T-helper 22 cell (primary cell): ENCODE measurements around the gene TMEM178B.

Experiments used
- DNase-seq: peaks from one replicate; pipeline ENCODE4 v3.0.0-alpha.2; 2020; ENCODE audit warnings: low read depth

The TMEM178B gene

DNA sequence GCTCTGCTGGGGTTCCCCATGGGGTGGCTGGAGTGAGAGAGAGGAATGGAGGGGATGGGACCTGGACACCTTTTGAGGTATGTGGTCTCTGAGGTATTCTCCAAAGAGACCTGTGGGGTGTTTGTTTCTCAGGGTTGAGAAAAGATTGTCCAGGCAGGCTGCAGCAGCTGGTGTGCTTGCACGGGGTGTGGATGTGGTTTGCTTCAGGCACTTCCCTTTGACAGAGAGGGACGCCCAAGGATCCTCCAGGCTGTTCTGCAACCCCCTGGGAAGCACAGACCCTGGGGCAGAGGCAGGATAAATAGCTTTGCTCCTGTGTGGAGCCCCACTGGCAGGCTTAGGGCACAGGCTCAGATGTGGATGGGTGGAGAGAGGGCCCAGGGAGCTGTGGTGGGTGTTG is 362.3 kb downstream of the TMEM178B start:
- DNase-seq, result no peak

DNA sequence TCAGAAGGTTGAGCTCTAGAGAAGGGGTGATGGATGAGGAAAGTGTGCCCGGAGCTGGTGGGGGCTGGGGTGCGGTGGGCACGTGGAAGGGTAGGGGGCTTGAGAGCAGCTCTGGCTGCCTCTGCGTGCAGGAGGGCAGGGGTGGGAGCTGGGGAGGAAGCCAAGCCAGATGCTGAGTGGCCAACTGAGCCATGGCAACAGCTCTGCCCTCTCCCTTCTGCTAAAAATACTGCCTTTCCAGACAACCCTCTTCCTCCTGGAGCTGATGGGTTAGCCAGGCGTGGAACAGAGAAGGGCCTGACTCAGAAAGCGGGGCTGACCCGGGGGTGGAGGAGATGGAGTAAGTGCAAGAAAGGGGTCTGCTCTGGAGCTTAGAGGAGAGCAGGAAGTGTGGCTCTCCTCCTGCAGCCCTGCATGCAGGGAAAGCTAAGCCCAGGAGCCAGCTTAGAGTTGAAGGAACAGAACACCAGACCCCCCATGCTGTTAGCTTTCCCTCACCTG is 362.8 kb downstream of the TMEM178B start:
- no peak for DNase-seq

DNA sequence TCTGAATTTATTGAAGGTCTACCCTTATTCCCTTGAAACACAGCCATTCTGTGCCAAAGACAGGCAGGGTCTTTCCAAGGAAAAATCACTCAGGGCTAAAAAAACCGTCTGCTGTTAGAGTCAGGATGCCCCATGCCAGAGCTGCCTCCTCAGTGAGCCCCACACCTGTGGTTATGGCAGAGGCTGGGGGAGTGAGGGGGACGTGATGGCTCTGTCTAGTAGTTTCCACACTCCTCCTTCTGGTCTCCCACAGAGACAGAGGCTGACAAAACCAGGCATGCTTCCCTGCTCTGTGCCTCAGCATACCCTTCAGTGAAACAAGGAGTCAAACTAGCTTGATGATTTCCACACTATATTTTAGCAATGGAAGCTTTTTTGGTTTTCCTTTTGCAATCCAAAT is 365.3 kb downstream of the TMEM178B start:
- no peak for DNase-seq

DNA sequence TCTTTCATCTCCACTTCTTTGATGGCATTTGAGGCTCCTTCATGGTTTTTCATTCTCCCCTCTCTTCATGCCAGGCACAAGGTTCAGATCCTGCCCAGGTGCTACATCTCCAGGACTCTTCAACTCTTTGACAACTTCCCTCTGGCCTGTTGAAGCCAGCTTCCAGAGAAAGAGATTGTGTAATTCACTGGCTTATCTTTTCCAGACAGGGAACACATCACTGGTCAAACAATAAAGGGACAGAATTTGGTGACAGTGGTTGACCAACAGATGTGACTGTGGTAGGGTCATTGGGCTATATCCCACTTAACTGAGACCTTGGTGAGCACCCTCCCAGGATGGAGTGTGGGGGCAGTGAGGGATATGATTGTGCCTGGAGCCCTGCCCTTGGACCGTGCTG is 365.9 kb downstream of the TMEM178B start:
- no peak for DNase-seq

DNA sequence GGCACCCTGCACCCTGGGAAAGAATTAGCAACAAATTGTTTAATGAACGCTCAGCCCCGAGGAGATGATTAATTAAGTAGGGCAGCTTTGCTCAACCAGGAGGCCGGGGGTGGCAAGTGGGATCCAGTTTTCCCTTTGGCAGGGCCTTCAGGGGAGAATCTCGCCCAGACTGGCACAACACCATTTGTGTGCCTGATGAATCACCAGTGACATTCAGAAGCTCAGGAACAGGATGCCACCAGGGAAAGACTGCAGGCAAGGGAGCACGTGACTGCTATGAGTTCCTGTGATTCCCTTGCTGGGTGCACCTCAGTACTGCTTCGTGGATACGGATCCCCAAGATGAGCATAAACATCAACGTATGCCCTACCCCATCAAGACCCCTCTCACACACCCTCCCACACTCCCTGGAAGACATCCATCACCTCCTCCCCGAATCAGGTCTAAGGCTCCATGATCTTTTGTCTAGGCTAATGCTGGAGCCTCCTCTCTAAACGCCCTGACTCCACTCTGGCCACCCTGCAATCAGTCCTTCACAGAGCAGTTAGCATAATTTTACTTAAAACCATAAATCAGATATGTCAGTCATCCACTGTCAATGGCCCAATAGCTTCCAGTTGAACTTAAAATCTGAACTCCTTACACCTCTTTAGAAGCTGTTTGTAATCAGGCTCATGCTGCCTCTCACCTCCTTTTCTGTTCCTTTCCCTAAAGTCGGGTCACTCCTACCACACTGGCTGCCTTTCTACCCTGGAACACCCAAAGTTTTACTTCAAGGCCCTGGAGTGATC is 368.2 kb downstream of the TMEM178B start:
- no peak for DNase-seq

DNA sequence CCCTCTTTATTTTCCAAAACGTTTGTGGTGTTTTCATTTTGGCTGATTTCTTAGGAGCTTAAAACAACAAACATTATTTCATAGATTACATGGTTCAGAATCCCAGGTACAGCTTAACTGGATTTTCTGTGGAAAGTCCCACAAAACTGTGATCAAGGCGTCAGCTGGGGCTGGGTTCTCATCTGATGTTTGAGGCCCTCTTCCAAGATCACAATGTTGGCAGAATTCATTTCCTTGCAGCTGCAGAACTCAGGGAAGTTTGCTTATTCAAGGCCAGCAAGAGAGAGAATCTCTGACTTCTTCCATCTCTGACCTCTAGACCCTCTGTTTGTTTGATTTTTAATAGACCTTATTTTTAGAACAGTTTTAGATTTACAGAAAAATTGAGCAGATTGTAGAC is 368.9 kb downstream of the TMEM178B start:
- DNase-seq, result no peak

DNA sequence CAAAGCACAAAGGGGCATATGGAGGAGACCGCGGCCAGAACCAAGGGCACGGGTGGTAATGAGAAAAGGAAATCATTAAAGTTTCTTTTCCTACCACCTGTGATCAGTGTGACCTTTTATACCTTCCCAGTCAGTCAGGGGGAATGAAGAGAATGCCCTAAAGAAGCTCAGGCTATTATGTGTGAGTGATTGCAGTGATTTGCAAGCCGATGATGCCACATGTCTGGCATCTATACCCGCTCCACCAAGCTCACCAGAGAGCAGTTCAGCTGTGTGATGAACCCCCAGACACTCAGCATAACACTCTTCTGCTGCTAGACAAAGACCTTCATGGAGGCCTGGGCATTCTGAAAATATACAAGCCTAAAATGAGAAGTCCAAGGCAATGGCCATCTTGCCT is 371.1 kb downstream of the TMEM178B start:
- DNase-seq, result no peak

DNA sequence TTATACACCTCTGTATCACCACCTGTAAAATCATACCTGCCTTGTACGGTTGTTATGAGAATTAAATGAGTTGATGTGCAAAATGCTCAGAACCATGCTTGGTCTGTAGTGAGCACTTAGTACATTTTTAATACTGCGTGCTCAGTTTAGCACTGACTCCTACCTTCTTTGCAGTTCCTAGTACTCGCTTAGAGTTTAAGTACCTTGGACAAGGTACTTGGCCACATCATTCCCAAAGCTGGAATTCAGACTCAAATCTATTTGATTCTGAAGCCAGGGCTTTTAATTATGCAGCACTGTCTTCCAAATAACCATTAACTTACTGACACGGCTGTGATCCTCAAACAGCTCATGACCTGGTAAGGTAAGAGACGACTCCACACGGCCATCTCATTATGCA is 377.4 kb downstream of the TMEM178B start:
- no peak for DNase-seq

DNA sequence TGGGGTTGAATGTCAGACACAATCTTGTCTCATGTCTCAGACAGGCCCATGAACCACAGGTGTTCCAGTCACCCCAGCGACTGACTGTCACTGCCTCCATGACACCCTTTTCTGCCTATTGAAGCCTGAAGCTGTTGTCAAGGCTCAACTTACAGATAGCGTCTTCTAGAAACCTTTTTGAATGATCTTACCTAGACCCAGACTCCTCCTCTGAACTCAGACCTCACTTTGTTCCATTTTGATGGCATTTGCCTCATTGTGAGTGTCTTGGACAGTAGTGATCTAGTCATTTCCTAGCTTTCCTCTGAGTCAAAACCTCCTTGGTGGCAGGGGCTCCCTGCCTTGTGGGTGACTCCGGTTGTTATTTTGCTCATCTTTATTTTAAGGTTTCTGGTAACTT is 379.0 kb downstream of the TMEM178B start:
- DNase-seq, result no peak

DNA sequence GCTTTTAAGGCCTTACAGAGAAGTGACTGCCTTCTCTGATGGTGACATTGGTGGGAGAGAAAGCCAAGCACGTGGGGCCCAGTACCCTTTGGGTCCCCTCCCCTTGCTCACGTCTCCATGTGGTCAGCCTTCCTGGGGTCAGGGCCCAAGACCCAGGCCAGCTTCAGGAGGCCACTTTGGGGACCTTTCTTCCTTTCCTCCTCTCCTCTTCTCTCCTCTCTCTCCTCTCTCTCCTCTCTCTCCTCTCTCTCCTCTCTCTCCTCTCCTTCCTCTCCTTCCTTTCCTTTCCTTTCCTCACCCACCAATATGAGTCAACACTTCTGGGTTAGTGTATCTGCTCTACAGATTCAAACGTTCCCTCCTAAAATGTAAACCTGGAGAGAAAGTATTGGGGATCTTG is 380.5 kb downstream of the TMEM178B start:
- DNase-seq, result no peak

DNA sequence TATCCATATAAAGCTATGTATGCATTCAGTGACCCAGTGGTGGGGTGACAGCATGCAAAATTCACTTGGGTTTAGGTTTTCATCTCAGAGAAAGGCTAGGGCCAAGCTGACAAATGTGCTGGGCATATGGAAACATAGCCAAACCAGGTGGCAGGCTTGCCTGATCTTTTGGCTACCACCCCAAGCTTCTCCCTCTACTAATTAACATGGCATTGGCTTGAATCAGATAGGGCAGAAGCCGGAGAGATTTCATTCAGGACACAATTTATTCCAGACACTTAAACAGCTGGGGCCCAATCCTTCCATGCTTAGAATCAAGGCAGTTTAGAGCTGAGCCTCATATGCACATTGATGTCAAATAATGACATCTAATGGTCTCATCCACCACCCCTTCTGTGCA is 381.9 kb downstream of the TMEM178B start:
- DNase-seq, result no peak

DNA sequence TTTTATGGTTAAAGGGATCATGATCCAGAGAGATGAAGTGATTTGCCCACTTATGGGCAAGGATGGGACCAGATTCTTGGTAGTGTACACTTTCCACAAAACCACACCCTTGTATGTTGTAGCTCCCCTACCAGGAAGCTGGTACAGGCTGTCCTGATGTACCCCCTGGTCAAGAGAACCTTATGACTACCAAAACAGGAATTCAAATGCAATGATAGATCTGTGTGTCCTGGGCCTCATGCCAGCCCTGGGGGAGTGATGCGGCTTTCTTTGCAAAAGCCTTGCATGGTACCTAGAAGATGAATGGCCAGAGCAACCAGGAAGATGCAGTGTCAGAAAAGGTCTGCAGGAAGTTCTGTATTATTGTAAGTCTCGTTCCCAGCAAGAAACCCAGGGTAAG is 382.4 kb downstream of the TMEM178B start:
- DNase-seq, result no peak

DNA sequence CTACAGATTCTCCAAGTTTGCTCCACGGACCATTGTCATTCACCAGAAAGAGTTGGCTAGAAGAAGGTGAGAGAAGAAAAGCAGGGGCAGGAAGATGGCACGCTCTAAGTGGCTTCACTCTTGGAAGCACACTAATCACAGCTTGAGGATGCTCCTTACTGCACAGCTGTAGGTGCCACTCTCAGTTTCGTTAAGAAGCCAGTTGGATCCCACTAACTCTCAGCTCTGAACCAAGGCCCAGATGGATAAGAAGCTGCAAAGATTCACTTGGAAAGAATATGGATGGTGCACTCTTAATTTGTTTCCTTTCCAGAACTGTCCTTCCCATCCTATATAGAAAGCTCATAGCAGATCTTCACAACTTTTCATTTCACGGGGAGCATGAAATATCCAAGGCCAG is 382.8 kb downstream of the TMEM178B start:
- DNase-seq, result no peak

DNA sequence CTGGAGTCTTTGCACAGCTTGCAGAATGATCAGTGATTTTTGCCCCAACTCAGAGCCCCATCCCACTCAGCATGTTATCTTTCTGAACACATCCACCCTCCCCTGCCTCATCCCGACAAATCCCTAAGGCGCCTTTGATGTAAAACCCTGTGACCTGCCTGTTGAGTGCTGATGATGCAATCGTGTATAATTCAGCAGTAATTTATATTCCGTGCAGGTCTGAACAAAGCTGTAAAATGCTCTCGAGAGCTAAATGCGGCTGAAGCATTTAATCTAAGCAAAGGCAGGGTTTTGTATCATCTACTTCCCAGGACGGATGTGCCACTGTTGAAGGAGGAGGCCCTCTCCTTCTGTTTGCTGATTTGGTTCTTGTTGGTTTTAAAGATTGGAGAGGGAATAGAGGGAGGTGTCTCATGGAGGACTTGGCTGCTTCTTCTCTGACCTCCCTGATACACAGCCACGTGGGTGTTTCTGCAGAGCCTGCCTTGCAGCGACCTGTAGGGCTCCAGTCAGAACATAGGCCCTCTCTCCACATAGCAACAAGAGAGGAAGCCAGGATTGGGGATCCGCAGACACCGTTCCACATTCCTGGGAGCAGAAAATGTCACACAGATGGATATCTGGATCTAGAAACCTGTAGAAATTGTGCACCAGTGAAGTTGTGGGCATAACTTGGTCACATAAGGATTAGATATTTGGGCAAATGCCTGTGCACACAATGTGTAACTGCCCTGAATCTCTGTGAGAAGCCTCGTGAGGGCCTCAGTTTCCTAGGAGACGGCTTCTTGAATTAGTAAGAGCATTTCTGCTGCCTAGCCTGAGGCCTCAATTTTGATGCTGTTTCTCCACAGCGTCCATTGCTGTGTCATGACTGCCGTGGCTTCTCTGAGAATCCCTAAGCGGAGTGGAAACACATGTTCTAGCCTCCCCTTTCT is 387.2 kb downstream of the TMEM178B start:
- DNase-seq, result no peak

DNA sequence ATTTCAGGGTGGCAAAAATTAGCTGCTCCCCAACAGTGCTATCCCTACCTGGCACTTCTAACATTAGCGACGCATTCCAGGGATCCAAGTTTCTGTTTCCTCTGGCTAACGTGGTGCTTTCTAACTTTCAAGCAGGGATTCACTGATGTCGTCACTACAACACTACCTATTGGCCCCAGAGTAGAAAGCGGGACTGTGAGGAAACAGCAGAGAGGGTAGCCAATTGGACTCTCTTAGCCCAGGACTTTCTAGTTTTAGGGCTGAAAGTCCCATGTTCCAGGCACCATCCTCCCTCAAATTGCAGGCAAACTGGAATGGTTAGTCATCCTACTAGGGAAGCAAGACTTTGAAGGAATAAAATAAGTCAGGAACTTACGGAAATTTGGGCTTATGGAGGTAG is 388.1 kb downstream of the TMEM178B start:
- no peak for DNase-seq

DNA sequence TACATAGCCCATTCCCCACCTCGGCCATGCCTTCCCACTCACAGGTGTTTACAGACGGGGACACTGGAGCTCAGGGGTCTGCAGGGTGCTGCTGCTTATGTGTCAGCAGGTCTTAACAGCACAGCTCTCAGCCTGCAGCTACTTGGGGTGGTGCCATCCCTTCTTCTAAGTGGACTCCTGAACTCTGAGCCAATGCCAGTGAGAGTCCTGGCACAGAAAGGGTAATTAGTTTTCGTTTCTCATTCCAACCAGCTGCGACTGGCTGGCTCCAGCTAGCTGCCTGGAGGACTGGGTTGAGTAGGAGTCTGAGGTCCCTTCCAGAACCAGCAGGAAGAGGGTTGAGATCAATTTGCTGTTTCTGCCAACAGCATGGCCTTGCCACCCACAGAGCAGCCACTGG is 389.1 kb downstream of the TMEM178B start:
- DNase-seq, result no peak

DNA sequence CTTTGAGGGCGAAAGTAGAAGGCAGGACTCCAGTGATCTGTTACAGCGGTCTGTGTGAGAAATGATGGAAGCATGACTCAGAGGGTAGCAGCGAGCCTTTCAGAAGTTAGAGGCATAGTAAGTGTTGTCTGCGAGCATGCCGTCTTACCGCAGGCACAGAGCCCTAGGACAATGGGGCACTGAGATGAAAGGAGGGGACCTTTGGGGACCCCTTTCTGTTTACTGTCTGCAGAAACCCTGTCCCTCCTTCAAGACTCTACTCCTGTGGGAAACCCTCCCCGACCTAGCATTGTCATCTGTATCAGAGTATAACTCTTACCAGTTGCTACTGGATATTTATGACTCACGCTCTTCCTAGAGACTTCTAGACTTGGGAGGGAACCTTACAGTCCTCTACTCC is 390.1 kb downstream of the TMEM178B start:
- no peak for DNase-seq

DNA sequence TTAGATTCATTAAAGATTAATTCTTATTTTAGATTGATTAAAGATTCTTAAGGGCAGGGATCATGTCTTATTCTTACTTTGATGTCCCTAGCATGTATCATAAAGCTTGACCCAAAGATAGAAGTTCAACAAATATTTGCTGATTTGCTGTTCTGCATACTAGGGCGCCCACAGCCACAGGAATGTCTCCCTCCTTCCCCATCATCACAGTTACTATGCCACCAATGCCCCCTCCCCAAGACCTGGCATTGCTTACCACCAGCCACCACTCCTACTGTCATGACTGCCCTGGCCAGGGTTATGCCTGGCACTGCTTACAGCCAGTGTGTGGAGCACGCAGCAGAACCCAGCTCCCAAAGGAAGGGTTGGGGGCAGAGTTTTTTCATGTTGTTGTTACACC is 390.7 kb downstream of the TMEM178B start:
- DNase-seq, result no peak

DNA sequence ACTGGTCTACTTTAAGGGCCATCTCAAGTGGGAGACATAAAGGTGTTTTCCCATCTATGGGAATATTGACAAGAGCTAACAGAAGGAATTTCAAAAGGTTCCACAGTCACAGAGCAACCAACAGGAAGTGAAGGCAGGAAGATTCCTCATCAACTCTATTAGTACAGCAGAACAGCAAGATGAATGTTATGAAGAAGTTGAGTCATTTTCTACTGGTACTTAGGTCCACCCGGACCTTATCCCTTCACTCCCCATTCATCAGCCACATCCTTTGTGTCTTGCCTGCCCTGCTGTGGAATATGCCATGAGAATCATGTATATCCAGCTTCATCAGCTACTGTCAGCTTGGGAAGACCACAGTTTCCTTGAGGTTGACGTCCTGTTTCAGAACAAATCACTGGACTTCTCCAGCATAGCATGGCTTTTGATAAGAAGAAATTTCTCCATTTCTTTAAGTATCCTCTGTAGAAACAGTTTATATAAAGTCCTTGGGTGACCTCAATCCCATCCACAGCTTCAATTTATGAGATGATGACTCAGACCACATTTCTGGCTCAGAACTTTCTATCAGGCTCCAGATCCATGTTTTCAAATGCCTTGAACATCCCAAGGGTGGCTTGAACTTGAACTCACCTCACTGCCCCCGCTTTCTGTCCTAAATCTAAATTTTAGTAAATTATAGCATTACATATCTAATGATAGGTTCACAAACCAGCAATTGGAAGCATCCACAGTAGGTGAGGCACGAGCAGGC is 392.5 kb downstream of the TMEM178B start:
- no peak for DNase-seq

DNA sequence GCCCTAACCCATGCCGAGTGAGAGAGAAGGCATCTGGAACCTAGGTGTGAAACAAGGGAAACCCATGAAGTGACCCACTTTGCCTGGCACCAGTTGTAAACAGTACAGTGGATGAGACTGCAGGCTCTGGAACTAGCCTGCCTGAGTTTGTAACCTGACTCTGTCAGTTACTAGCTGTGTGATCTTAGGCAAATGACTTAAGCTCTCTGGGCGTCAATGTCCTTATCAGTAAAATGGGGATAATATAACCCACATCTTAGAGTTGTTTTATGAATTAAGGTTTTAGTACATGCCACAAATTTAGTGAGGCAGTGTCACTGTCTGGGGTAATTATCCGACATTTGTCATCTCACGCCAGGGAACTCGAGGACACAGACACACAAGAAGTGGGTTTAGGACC is 394.5 kb downstream of the TMEM178B start:
- no peak for DNase-seq

DNA sequence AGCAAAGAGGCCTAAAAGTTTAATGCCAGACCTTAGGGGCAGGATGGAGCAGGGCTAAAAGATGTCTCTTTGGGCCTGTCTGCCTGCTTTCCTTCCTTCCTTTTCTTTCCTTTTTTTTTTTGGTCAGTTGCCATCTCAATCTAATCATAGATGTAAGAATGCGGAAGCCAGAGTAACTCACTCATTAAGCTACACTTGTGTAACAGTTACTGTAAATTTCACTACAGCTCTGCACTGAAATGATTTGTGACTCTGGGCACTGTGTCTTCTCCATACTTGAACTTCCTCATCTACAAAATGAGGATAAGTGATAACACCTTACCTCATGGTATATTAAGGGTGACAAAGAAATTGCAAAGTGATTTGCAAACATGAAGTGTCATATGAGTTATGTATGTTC is 401.8 kb downstream of the TMEM178B start:
- DNase-seq, result no peak

DNA sequence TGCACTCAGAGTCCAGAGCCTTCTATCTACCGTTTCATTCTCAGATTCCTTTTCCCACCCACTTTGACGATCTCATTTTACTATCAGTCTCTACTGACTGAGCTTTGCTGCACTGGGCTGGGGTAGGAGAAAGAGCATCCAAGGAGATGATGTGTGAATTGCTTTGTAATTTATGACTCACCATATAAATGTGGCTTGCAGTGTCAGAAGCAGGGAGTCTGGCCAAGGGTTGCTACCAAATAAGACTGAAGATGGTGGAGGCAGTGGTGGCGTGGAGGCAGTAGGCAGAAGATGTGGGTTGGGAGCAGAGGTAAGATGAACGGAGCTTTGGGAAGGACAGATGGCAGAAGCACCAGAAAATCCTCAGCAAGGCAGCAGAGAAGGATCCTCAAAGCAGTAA is 404.0 kb downstream of the TMEM178B start:
- no peak for DNase-seq
